Measurements from ENCODE around the gene NEK9. TPM values are rescaled to one million over a fixed set of nuclear protein-coding genes. Genes with fewer than 3 reads are reported as not detected.

Gene NEK9
- total RNA-seq, 1 donor from 2014 or later, result 81.5 TPM

DNA sequence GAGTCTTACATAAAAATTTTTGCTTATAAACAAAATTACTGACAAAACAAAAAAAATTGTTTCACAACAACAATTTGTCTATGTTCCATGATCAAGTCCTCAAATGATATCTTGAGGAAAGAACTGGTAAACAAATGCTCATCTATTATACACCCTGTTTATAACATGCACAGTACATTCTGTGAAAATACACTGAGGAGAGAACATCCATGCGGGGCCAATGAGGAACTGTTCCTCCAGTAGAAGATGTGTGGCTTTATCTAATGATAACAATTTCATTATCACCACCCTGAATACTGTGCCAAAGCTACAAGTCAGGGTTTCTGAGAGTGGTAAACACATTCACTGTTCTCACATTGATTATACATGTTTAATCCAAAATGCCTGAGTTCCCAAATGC, 86.3 kb downstream of the NEK9 start:
- no peak for DNase-seq (ENCODE audit: low read depth)

DNA sequence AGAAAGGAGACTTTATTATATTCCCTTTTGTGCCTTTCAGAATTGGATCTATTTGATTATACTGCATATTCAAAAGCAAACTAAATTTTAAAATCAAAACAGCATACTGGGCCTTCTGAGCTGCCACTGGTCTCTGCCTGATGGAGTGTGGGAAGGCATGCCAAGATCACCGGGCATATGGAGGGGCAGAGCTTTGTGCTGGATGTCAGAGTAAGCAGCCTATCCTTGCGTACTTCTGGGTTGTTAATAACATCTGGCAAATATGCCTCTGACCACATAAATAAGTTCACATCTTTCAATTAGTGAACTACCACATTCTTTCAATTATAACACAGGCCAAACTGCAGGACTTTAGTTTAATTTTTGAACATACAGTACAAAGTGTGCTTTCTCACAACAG, 93.9 kb downstream of the NEK9 start:
- DNase-seq (ENCODE audit: low read depth), result no peak

DNA sequence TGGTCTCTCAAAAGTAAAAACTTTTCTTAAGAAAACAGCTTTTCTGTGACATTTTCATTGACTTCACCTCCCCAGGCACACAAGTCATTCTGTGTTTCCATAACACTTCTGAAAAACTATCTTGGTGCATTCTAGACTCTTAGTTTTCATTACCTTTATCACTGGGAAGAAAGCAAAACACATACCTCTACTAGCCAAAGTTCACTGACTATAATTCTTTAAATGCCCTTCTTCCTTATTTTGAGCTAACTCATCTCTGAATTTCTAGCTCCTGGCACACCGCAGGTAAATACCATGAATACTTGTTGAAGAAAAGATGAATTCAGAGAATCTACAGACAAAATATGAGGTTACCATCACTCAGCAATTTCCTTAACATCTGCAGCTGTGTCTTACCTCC, 96.7 kb downstream of the NEK9 start:
- no peak for DNase-seq (ENCODE audit: low read depth)

Other genes starting within 250 kb of the NEK9 start
- gene DLST, start 245.1 kb downstream of the NEK9 start, total RNA-seq, result 76.4 and 126 TPM in 2 replicates
- 7.9 and 17.7 TPM in 2 replicates for gene RPS6KL1, start 203.8 kb downstream of the NEK9 start, total RNA-seq
- 0.35 and 0.69 TPM in 2 replicates for gene PGF, start 171.5 kb downstream of the NEK9 start, total RNA-seq
- gene EIF2B2, start 124.1 kb downstream of the NEK9 start, total RNA-seq, result 54.4 and 62.9 TPM in 2 replicates
- 18.8 and 35.8 TPM in 2 replicates for gene MLH3, start 75.6 kb downstream of the NEK9 start, total RNA-seq
- gene ACYP1, start 63.0 kb downstream of the NEK9 start, total RNA-seq, result 6.9 and 8.3 TPM in 2 replicates
- gene ZC2HC1C, start 57.4 kb downstream of the NEK9 start, total RNA-seq, result 1.6 and 4.7 TPM in 2 replicates
- 304 and 361 TPM in 2 replicates for gene TMED10, start 49.6 kb upstream of the NEK9 start, total RNA-seq
- 0.87 and 80.4 TPM in 2 replicates for gene FOS, start 151.8 kb upstream of the NEK9 start, total RNA-seq

Data from renal cortical epithelial cell (primary cell).